8988T (cell line): ENCODE results near the gene PTCH2.
A peak's percentile ranks its signal among the peaks of the same experiment; 100 is the strongest.
"Not testable (repeated sequence)": the region's sequence is repeated elsewhere in the genome, so short reads cannot be mapped to it uniquely, and the experiment has no call there.

Experiments
- DNase-seq: peaks from one replicate; pipeline ENCODE4 v3.0.0; 2011

PTCH2 gene

GRCh38 chr1:44842862-44843655, at the start of gene PTCH2:
PTCH2 (minus strand) TSS chr1:44843253; CDS start chr1:44842932, 321 bp downstream.
- DNase-seq: peak; percentile 66

DNA sequence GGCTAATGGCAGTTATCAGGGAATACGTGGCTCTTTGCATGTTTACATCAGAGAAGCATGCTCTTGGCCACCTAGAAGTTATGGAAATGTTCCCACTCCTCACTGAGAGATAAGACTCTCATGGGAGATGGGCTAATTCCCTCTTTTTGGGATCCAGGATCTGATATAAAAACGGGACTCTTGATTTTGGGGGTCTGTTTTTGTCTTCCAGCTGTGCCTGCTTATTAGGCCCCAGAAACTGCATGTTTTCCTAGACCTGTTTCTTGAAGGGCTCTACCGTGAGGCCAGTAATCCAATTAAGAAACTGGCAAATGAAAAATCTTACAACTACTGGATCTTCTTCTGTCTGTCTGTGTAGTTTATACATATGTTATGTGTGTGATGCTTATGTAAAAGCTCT, 47.0 kb upstream of the PTCH2 start:
- DNase-seq: no peak

DNA sequence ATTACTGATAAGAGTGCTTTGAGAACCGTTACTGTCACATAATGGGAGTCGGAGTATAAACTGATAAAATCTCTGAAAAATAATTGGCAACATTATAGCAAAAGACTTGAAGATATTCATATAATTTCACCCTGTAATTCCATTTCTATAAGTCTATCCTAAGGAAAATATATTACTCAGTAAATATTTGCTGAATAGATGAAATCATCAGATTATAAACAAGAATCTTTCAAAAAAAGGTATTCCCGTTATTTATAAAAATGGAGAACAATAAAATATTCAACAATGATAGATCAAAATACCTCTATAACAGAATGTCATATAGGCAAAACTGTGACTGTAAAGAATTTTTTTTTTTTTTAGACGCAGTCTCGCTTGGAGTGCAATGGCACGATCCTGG, 42.4 kb upstream of the PTCH2 start:
- DNase-seq: no peak

- no peak for DNase-seq
Observed at GRCh38 chr1:44884746-44885145, 41.7 kb upstream of the PTCH2 start.

DNA sequence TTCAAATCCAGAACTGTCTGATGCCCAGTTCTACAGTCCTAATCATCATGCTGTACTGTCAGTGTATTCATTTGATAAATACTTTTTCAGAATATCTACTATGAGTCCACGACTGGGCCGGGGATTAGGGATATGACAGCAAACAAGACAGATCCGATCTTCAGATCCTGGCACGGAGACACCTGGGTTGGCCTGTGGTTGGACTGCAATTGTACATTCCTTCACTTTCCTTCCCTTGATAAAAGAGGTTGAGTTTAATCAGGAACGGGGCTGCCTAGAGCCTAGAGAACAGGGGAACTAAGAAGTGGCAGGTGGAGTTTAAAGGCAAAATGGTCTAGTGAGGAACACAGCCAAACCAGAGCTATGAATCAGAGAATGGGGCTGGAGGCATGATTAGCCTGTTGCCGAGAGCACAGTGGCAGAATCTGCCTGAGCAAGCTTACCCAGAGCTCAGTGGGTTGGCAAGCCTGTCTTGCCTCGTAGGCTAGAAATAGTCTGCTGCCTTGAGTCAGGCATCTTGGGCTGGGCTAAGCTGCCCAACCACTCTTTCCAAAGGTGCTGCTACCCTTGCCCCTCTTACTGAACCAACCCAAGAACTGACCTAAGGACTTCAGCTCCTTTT, 38.1 kb upstream of the PTCH2 start:
- DNase-seq: no peak

- DNase-seq: no peak
Observed at GRCh38 chr1:44874155-44874554, 31.1 kb upstream of the PTCH2 start.

GRCh38 chr1:44870096-44870495, 27.0 kb upstream of the PTCH2 start:
- DNase-seq: no peak

GRCh38 chr1:44867801-44868200, 24.7 kb upstream of the PTCH2 start:
- no peak for DNase-seq

DNA sequence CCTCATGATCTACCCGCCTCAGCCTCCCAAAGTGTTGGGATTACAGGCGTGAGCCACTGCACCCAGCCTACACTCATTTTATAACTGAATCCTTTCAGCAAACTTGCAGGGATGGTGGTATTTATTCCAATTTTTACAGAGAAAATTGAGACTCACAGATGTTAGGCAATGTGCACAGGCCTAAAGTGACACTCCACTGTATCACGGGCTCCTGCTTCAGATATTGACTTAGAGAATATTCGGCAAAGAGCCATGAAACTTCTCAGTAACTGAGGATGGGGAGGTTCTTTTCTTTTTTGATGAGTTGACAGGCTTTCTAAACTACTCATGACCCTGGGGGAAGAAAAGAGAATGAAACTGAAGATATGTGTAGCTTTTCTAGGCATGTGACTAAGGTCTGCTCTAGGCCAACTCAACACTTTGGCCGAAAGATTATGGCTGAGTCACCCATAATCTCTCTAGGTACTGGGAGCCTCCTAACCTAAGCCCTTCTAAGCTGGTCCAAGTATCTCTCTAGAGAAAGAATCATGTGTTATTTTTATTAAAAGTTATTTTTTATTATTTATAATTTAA, 19.9 kb upstream of the PTCH2 start:
- DNase-seq: no peak

DNA sequence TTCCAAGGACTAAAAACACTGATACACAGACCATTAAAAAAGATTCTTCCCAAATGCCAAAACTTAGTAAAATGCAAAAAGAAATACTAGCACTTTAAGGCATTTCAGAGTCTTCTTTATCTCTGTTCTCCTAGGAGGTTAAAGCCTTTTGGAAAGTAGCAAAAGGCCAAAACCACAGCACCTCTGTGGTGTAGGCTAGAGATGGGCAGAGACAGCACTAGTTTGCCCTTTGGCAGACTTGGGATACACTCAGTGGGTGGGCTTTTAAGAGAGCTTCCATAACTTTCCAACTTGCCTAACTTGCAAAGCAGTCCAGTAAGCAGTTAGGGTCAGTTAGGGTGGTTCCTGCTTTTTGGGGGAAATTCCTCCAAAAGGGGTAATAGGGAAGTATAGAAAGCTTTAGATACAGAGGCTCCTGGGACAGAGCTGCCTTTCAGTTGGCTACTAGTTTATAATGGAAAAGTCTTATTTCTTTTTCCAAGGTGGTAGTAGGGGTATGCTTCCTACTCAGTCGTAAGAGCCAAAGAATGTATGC, 17.9 kb upstream of the PTCH2 start:
- DNase-seq: no peak

DNA sequence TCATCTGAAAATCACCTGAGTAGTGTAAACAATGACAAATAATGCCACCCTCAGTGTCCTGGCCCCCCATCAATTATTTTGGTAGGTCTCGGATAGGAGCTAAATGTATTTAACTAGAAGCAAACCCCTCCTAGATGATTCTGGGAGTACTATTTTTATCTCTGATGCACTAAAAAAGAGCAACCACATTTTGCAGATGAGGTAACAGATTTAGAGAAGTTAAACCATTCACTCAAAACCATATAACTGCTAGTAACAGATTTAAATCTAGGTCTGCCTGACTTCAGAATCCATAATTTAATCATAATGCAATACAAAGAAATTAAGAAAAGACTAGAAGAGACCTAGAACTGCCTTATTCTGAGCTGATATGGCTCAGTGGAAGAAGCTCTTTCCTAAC, 17.3 kb upstream of the PTCH2 start:
- no peak for DNase-seq

DNA sequence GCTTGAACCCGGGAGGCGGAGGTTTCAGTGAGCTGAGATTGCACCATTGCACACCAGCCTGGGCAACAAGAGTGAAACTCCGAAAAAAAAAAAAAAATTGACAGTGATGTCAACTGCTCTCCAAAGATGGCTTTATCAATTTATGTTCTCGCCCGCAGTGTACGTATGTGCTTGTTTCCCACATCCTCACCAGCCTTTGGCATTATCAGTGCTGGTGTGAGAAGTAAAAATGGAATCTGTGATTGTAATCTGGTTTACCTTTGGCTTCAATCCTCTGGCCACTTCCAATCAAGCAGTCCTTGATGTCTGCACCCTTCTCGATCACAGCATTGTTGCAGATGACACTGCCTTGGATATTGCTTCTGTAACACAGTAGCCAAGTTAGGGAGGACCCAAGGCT, 14.4 kb upstream of the PTCH2 start:
- DNase-seq: no peak

DNA sequence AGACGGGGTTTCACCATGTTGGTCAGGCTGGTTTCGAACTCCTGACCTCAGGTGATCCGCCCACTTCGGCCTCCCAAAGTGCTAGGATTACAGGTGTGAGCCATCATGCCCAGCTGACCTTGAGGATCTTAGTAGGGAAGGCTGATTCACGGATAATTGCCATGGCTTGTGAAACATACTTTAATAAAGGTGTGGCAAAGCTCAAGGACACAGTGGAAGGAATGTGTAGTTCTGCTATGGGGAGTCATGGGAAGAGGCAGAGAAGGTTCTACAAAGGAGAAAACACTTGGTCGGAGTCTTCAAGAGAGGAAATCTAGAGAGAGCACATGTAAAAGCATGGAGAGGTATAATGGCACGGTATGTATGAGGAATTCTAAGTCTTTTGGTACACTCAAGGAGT, 12.7 kb upstream of the PTCH2 start:
- no peak for DNase-seq

GRCh38 chr1:44854970-44855369, 11.9 kb upstream of the PTCH2 start:
- DNase-seq: no peak

GRCh38 chr1:44853201-44853600, 10.1 kb upstream of the PTCH2 start:
- no peak for DNase-seq

DNA sequence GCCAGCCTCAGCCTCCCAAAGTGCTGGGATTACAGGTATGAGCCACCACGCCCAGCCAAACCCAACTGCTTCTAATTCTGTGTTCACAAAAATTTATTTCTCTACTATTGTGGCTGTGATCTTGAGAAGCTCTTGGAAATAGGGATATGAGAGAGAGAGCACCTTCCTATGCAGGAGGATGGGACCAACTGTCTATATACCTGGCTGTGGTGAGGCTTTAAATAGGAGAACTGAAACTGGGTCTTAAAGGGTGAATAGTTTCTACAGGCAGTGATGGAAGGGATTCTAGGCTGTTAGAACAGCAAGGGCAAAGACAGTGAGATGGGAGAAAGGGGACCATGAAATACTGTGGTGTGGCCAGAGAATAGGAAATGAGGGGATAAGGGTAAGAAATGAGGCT, 8.3 kb upstream of the PTCH2 start:
- DNase-seq: no peak

- no peak for DNase-seq
Observed at GRCh38 chr1:44849575-44850132, 6.6 kb upstream of the PTCH2 start.

DNA sequence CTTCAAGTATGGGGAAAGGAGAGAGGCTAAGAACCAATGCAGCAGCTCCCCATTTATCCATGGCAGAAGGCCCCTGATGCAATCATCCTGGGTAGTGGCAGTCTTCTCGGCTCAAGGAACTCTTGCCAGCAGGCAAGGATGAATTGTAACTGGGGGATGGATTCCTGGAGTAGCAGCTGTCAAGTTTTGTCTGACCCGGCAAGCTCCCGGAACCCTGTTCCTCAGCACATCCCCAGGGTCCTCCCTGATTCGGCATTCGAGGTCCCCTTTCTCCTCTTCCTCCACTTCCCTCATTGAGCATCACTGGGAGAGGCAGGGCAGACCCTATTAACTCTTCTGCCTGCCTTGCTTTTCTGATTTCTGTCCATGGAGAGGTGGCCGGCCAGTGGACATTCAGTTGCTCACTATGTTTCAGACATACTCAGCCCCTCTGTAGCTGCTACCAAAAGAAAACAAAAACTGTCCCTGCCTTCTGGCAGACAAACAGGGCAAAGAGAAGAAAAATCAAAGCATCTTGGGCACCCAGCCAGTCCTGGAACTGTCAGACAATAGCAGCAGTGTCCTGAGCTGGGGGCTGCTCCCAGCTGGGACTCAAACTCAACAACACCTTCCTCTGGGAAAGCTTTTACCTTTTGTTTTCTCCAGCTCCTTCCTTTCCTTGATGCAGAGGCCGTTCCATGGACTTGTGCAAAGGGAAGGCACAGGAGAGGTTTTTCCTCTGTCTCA, 5.6 kb upstream of the PTCH2 start:
- DNase-seq: no peak

GRCh38 chr1:44847845-44848244, 4.8 kb upstream of the PTCH2 start:
- DNase-seq: no peak

GRCh38 chr1:44846985-44847384, 3.9 kb upstream of the PTCH2 start:
- no peak for DNase-seq

- no peak for DNase-seq
Observed at GRCh38 chr1:44842486-44842861, 579 bp downstream of the PTCH2 start.

DNA sequence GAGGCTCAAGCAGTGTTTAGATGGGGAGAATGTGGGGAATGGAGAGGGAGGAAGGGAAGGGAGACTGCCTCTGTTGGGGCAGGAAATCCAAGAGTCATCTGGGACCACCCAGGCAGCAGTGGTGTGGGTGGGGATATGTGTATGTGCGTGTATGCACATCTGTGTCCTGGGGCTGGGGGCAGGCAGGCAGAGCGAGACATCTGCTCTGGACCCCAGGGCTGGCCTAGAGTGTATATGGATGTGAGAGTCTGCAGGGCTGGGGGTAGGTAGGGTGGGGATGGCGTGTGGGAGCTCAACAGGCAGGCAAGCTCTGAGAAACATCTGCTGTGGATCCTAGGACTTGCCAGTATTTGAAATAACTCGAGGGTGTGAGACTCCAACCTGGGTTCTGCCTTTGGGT, 3.5 kb downstream of the PTCH2 start:
- DNase-seq: no peak

- not testable (repeated sequence) for DNase-seq
Observed at GRCh38 chr1:44838294-44838693, 4.8 kb downstream of the PTCH2 start.
